ENCODE measurements around the gene RPS6KA1. TPM values are rescaled to one million over a fixed set of nuclear protein-coding genes. Genes with fewer than 3 reads are reported as not detected.

Gene RPS6KA1
- total and polyA plus RNA-seq, 9 of the 15 experiments (the other 6 are each of a cell fraction or from before 2014, with no cell fraction given) = 2.4 to 61.0 (median 35.5) TPM

GRCh38 chr1:26522073-26522472 lies 7.5 kb upstream of the RPS6KA1 start (continued):
- TF ChIP-seq ZNF175 (CRISPR knock-in tag; IDR thresholded peaks at IDR 0.05; ENCODE audit: low read depth) (no peak), MBD2 (IDR thresholded peaks at IDR 0.05; ENCODE audit: borderline replicate concordance, low read depth) (no peak), SAFB2 (IDR thresholded peaks at IDR 0.05; ENCODE audit: borderline replicate concordance, low read depth, low read length, severe bottlenecking) (no peak), PTBP1 (IDR thresholded peaks at IDR 0.05; ENCODE audit: low read depth, low read length) (0 out of 2 replicates have a peak, but pooled peaks have one; percentile 44), ZNF561 (CRISPR knock-in tag; conservative IDR thresholded peaks at IDR 0.05) (no peak), CHD4 (IDR thresholded peaks at IDR 0.05; ENCODE audit: insufficient read depth, insufficient replicate concordance, low read depth, low read length, poor library complexity, severe bottlenecking) (peak; percentile 77)
- TF ChIP-seq, protein P1, sequence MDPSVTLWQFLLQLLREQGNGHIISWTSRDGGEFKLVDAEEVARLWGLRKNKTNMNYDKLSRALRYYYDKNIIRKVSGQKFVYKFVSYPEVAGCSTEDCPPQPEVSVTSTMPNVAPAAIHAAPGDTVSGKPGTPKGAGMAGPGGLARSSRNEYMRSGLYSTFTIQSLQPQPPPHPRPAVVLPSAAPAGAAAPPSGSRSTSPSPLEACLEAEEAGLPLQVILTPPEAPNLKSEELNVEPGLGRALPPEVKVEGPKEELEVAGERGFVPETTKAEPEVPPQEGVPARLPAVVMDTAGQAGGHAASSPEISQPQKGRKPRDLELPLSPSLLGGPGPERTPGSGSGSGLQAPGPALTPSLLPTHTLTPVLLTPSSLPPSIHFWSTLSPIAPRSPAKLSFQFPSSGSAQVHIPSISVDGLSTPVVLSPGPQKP (CRISPR knock-in tag; IDR thresholded peaks at IDR 0.05) = no peak
- TF ChIP-seq, protein P2, sequence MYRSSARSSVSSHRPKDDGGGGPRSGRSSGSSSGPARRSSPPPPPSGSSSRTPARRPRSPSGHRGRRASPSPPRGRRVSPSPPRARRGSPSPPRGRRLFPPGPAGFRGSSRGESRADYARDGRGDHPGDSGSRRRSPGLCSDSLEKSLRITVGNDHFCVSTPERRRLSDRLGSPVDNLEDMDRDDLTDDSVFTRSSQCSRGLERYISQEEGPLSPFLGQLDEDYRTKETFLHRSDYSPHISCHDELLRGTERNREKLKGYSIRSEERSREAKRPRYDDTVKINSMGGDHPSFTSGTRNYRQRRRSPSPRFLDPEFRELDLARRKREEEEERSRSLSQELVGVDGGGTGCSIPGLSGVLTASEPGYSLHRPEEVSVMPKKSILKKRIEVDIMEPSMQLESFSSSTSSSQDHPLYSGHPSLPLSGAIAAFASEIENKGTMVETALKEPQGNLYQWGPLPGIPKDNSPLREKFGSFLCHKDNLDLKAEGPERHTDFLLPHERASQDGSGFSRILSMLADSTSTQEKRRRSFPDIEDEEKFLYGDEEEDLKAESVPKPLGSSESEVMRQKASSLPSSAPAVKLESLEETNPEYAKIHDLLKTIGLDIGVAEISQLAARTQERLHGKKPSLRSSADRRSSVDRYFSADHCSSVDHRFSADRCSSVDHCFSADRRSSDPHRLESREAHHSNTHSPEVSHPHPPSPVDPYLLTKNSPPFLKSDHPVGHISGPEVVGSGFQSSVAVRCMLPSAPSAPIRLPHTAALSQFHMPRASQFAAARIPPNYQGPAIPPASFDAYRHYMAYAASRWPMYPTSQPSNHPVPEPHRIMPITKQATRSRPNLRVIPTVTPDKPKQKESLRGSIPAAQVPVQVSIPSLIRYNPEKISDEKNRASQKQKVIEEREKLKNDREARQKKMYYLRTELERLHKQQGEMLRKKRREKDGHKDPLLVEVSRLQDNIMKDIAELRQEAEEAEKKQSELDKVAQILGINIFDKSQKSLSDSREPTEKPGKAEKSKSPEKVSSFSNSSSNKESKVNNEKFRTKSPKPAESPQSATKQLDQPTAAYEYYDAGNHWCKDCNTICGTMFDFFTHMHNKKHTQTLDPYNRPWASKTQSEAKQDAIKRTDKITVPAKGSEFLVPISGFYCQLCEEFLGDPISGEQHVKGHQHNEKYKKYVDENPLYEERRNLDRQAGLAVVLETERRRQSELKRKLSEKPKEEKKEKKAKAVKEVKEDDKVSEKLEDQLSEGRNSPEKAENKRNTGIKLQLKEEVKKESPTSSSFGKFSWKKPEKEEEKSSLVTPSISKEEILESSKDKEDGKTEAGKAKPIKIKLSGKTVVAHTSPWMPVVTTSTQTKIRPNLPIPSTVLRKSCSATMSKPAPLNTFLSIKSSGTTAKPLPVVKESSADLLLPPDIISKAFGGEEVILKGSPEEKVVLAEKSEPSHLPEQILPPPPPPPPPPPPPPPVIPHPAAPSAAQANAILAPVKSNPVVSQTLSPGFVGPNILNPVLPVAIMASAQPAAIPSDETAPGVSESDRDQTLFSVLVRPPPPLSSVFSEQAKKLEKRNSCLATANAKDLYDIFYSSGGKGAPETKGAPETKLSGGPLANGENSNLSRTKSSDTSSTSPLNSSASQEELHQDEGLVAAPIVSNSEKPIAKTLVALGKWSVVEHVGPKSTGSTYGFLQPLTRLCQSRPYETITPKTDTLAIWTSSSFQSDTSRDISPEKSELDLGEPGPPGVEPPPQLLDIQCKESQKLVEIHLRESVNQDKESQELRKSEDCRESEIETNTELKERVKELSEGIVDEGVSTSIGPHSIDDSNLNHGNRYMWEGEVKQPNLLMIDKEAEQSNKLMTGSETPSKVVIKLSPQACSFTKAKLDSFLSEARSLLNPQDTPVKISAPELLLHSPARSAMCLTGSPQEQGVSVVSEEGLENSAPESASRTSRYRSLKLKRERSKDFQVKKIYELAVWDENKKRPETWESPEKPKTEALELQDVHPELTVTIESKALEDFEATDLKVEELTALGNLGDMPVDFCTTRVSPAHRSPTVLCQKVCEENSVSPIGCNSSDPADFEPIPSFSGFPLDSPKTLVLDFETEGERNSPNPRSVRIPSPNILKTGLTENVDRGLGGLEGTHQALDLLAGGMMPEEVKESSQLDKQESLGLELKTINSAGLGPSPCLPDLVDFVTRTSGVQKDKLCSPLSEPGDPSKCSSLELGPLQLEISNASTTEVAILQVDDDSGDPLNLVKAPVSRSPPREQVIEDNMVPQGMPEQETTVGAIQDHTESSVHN (IDR thresholded peaks at IDR 0.05; ENCODE audit: borderline replicate concordance in 1 of 2, low read depth in 1 of 2) = no peak
